Hepatic stellate cell (primary cell): ENCODE results near the gene FAAH.

Source experiments
- DNase-seq: peaks from one replicate; pipeline ENCODE4 v3.0.0; 2011; ENCODE audit warnings: low spot score

Gene FAAH

DNA sequence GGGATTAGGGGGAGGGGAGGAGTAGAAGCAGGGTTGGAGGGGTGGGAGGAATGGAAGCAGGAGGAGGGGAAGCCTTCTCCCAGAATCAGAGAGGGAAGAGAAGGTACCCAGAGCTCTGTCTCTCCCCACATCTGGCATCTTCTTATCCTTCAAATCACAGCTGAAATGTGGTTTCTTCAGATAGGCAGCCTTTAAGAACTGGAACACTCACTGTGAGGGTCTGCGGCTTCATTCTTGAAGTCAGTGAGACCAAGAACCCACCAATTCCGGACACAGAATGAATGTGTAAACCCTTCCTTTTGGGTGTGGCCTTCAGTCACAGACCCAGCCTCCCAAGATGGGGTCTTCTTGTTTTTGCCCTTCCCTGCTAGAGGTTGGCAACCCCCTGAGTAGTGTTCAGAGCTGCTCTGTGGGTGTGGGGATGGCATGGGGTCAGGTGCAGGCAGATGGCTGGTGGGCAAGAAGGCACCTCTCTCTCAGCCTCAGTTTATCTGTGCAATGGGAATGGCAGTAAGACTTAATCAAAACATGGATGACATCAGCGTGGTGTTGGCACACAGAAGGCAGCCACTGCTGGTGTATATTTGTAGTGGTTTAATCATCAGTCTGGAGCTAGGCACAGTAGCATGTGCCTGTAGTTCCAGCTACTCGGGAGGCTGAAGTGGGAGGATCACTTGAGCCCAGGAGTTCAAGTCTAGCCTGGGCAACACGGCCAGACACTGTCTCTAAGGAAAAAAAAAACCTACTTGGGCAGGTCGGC lies 7.2 kb downstream of the FAAH start:
- DNase-seq, result no peak

GRCh38 chr1:46401964-46402626 lies 8.0 kb downstream of the FAAH start:
- DNase-seq, result peak; percentile 91

DNA sequence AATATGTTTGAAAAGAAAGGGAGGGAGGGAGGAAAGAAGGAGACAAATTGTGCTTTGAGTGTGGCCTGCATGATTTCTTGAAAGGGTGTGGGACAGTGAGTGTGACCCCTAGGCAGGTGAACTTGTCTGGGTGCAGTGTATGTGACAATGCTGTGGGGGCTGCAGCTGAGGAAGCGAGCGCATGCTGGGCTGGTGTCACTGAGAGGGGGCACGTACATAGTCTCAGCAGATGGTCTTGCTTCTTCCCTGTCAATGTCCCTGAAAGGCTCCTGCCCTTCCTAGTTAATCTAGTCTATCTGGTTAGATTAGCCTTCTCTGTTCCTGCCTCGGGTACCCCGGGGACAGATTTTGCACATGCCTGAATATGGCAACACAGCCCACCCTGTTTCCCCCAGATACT lies 9.8 kb downstream of the FAAH start:
- no peak for DNase-seq

GRCh38 chr1:46404482-46405196 lies 10.5 kb downstream of the FAAH start:
- DNase-seq, result no peak

DNA sequence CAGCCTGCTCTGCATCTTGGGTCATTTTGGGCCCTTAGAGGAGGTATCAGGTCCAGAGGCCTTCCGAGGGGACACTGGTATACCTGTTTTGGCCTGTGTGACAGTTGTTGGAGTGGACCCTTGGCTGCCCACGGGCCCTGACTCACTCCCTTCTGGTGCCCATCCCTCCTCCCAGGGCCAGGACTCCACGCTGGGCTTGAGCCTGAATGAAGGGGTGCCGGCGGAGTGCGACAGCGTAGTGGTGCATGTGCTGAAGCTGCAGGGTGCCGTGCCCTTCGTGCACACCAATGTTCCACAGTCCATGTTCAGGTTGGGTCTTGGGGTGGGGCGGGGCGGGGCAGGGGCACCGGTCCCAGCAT lies 11.1 kb downstream of the FAAH start:
- no peak for DNase-seq

DNA sequence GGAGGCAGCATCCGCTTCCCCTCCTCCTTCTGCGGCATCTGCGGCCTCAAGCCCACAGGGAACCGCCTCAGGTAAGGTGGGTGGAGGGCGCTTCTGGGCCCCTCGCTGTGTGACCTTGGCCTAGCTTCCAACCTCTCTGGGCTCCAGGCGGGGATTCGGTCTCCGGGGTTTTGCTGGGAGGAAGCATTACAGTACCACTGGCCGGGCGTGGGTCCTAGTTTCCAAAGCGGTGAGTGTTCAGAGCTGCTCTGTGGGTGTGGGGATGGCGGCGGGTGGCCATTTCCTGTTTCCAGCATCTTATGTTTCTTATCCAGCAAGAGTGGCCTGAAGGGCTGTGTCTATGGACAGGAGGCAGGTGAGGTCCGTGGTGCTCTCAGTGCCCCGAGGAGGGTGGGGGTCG lies 11.6 kb downstream of the FAAH start:
- DNase-seq, result no peak

DNA sequence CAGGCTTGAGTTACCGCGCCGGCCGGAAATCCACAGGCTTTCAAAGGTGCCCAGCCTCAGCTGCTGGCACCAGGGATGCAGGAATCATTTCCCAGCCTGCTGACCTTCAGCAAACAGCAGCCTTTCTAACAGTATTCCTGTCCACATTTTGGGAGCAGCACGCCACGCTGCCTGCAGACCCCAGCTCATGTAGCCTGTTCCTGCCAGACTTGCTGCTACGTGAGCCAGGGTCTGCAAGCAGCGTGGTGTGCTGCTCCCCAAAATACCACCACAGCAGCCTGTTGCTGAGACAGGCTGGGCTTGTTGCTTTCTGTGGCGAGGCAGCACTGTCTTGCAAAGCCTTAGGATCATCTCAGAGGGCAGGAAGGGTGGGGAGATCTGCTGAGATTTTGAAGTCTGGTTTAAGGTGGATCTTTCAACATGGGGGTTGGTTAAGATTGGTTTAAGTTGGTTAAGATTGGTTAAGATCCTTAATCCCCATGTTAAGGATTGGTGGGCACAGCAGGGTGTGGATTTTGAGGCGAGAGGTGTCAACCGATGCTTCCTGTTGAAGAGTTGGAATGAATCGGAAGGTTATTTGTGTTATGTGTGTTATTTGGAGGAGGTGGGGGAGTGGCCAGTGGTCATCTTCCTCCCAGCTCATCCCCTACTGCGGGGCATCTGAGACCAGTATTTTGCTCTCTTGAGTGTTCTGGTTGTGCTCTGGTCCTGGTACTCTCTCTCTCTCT lies 12.9 kb downstream of the FAAH start:
- DNase-seq, result no peak

DNA sequence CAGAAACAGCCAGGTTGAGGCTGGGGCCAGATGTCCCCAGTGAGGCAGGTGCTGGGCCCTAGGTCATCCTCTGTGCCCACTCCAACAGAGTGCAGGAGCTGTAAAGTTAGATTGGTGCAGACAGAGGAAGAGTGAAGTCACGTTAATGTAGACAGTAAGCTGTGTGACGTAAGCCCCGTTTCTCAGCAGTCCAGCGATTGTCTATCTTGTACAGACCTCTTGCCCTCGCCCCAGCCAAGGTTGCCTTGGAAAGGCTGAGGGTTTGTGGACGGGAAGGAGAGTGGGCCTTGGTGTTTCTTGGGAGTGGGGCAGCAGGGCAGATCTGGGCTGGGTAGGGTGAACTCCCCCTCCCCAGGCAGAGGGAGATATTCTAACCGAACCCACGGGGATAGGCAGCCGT lies 13.5 kb downstream of the FAAH start:
- DNase-seq, result no peak

- peak; percentile 52 for DNase-seq
These were observed 14.4 kb downstream of the FAAH start for GRCh38 chr1:46408356-46409062.

- no peak for DNase-seq
These were observed 14.9 kb downstream of the FAAH start for GRCh38 chr1:46409063-46409372.

GRCh38 chr1:46410156-46411009 lies 16.3 kb downstream of the FAAH start:
- no peak for DNase-seq

GRCh38 chr1:46411010-46411405 lies 16.9 kb downstream of the FAAH start:
- no peak for DNase-seq

- no peak for DNase-seq
These were observed 17.7 kb downstream of the FAAH start for GRCh38 chr1:46411601-46412341.

DNA sequence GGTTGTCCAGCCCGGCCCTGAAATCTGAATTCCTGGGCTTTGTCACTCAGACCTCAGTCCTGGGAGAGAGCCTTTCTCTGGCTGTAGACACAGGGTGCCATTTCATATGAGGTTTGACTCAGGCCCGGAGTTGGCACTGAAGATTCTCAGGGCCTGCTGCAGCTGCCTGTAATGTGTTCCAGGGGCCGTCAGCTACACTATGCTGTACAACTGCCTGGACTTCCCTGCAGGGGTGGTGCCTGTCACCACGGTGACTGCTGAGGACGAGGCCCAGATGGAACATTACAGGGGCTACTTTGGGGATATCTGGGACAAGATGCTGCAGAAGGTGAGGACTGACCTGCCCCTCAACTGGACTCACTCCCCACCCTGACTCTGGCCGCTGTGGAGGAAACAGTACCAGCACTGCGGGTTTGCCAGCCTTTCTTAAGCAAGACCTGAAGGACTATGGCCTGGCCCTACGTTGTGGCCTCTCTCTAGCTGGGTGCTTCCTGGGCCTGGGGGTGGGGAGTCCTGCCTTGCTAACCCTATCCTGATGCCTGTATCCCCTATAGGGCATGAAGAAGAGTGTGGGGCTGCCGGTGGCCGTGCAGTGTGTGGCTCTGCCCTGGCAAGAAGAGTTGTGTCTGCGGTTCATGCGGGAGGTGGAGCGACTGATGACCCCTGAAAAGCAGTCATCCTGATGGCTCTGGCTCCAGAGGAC lies 18.9 kb downstream of the FAAH start:
- no peak for DNase-seq

DNA sequence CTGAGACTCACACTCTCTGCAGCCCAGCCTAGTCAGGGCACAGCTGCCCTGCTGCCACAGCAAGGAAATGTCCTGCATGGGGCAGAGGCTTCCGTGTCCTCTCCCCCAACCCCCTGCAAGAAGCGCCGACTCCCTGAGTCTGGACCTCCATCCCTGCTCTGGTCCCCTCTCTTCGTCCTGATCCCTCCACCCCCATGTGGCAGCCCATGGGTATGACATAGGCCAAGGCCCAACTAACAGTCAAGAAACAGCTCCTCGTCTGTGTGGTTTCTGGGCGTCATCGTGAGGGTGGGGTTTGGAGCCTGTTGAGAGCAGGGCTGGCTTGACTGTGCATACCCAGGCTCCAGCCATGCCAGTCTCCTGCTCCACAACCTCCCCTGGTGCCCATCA lies 19.5 kb downstream of the FAAH start:
- no peak for DNase-seq

- DNase-seq, result no peak
These were observed 21.4 kb downstream of the FAAH start for GRCh38 chr1:46415514-46415913.

DNA sequence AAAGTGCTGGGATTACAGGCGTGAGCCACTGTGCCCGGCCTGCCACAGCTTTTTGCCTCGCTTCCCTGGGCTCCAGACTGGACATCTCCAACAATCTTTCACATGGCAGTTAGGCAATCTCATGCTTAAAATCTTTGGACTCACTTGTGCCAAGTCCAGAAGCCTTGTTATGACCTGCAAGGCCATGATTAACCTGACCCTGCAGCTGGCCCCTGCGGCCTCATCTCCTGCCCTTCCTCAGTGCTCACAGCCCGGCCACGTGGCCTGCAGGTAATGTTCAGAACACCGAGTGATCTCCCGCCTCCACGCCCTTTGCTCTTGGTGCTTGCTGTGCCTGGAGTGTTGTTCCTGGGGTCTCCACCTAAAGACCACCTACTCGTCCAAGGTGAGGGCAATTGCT lies 24.9 kb downstream of the FAAH start:
- DNase-seq, result no peak

DNA sequence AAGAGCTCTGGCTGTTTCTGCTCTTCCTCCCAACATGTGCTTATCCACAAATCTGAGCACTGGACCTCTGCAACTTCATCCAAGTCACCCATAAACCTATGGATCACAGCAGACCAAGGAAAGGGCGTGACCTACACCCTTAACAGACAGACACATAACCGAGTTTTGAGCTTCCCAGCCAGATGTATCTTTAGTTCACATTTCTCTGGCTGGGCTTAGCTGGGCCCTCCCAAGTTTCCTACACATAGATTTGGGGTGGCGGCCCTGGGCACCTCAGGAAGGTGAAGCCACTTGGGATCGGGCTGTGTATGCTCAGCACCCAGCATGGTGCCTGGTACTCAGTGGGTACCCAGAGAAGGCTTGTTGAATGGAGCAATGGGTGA lies 26.4 kb downstream of the FAAH start:
- no peak for DNase-seq

DNA sequence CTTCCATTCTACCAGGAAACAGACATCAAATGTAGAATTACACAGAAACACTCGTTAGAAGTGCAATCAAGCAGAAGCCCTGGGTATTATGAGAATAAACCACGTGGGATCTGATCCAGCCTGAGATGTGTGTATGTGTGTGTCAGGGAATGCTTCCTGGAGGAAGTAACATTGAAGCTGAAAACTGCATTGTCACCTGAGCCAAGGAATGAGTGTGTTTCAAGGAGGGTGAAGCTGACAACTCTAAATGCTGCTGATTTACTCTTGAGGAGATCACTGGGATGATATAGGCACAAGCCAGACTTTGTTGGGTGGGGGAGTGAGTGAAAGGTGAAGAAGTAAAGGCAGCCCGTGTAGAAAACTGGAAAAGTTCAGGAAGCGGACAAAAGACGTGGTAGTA lies 27.6 kb downstream of the FAAH start:
- DNase-seq, result no peak
